CD4-positive, alpha-beta memory T cell (primary cell): ENCODE results near the gene HMGCLL1. TPM values are rescaled to one million over a fixed set of nuclear protein-coding genes. Genes with fewer than 3 reads are reported as not detected.

Source experiments
- CTCF ChIA-PET: fragments of 350-600 bp; sonication (Branson Sonifier 250); formaldehyde crosslinking; loops from one replicate; lab custom pipeline; 2021; ENCODE audit warnings: inconsistent platforms; ENCODE audit not compliant: partially characterized antibody; lab: Charles Lee
- POLR2A ChIA-PET: fragments of 350-600 bp; sonication (Branson Sonifier 250); formaldehyde crosslinking; loops from one replicate; lab custom pipeline; 2021; ENCODE audit not compliant: partially characterized antibody; lab: Charles Lee
- DNase-seq, 5 donors: peaks; one replicate each; pipeline versions ENCODE4 v3.0.0 to v3.0.0-alpha.2; 2020 to 2022; ENCODE audit warnings: mixed read lengths in 1 of 5
- H3K27ac ChIP-seq: one replicate; pipeline ENCODE4 v1.7.0; 2013; ENCODE audit warnings: low read depth, low read length
- H3K27me3 ChIP-seq: 2 replicates; pipeline ENCODE4 v1.7.0; 2013; ENCODE audit warnings: mild to moderate bottlenecking, low read length, moderate library complexity; ENCODE audit not compliant: insufficient read depth
- H3K36me3 ChIP-seq: 2 replicates; pipeline ENCODE4 v1.7.0; 2013; ENCODE audit warnings: mild to moderate bottlenecking, low read length, moderate library complexity; ENCODE audit not compliant: insufficient read depth
- H3K4me1 ChIP-seq: 2 replicates; pipeline ENCODE4 v1.7.0; 2013; ENCODE audit warnings: mild to moderate bottlenecking, low read length, moderate library complexity; ENCODE audit not compliant: insufficient read depth
- H3K4me3 ChIP-seq, 2 donors: one replicate each; pipeline ENCODE4 v1.7.0; 2013; ENCODE audit warnings: low read length in 2 of 2, mild to moderate bottlenecking in 1 of 2
- H3K9me3 ChIP-seq, 2 donors: one replicate each; pipeline ENCODE4 v1.7.0; 2013; ENCODE audit warnings: low read length in 2 of 2, control low read depth in 1 of 2; ENCODE audit not compliant: control insufficient read depth in 1 of 2
- H3K27ac Mint-ChIP-seq, 7 donors: one replicate each; pipeline ENCODE4 v1.8.0; 2020 to 2021; ENCODE audit warnings: mixed read lengths in 7 of 7, mild to moderate bottlenecking in 6 of 7, inconsistent platforms in 3 of 7, moderate library complexity in 3 of 7
- H3K27me3 Mint-ChIP-seq, 2 donors: one replicate each; pipeline ENCODE4 v1.8.0; 2020 to 2021; ENCODE audit warnings: mixed read lengths in 2 of 2
- H3K36me3 Mint-ChIP-seq, 2 donors: one replicate each; pipeline ENCODE4 v1.8.0; 2020 to 2021; ENCODE audit warnings: mixed read lengths in 2 of 2, inconsistent platforms in 1 of 2, mild to moderate bottlenecking in 1 of 2
- H3K4me1 Mint-ChIP-seq, 4 donors: one replicate each; pipeline ENCODE4 v1.8.0; 2020 to 2021; ENCODE audit warnings: mixed read lengths in 4 of 4, mild to moderate bottlenecking in 1 of 4
- H3K4me3 Mint-ChIP-seq, 8 donors: one replicate each; pipeline ENCODE4 v1.8.0; 2020 to 2021; ENCODE audit warnings: mixed read lengths in 8 of 8, mild to moderate bottlenecking in 7 of 8, moderate library complexity in 6 of 8, inconsistent platforms in 3 of 8
- H3K9me3 Mint-ChIP-seq, 8 donors: one replicate each; pipeline ENCODE4 v1.8.0; 2020 to 2021; ENCODE audit warnings: mixed read lengths in 8 of 8, mild to moderate bottlenecking in 5 of 8, inconsistent platforms in 3 of 8, moderate library complexity in 1 of 8
- intact Hi-C: fragments of 100-400 bp; cut with micrococcal nuclease; formaldehyde crosslinking; loops from one replicate; pipeline ENCODE4 v1.15.1; 2023
- polyA plus RNA-seq, 2 donors: library from polyadenylated mRNA; unstranded; fragments of 300-500 nt; fragmentation: Illumina TruSeq; gene quantifications; one replicate each; pipeline ENCODE4 v1.2.3, GENCODE V29; 2021
- total RNA-seq, 2 experiments: library from RNA; stranded (reverse); gene quantifications; one replicate each; pipeline ENCODE4 v1.2.3, GENCODE V29; 2021

The HMGCLL1 gene
- total and polyA plus RNA-seq, 4 experiments from 2014 or later: not detected

- H3K27ac Mint-ChIP-seq: no peak overlapping the region
- no peak overlapping the region for H3K4me3 Mint-ChIP-seq
- no peaks in the 10 kb centered on the region for H3K27me3 Mint-ChIP-seq
- peaks cover 6 to 44% (median 16%) of the 10 kb centered on the region in 8 donors for H3K9me3 Mint-ChIP-seq
- intact Hi-C loops: no loop called here
- no peak for DNase-seq
- ChIA-PET CTCF (no interaction called here), POLR2A (no interaction called here)
- no peaks in the 10 kb centered on the region for H3K36me3 Mint-ChIP-seq
- H3K4me1 Mint-ChIP-seq: no peaks in the 10 kb centered on the region
- Histone ChIP-seq H3K36me3 (no peaks in the 10 kb centered on the region), H3K4me3 (no peak overlapping the region), H3K9me3 (no peaks in the 10 kb centered on the region), H3K27ac (no peak overlapping the region), H3K27me3 (no peaks in the 10 kb centered on the region), H3K4me1 (no peaks in the 10 kb centered on the region)
Observed at GRCh38 chr6:55410674-55411073, 168.3 kb downstream of the HMGCLL1 start.

DNA sequence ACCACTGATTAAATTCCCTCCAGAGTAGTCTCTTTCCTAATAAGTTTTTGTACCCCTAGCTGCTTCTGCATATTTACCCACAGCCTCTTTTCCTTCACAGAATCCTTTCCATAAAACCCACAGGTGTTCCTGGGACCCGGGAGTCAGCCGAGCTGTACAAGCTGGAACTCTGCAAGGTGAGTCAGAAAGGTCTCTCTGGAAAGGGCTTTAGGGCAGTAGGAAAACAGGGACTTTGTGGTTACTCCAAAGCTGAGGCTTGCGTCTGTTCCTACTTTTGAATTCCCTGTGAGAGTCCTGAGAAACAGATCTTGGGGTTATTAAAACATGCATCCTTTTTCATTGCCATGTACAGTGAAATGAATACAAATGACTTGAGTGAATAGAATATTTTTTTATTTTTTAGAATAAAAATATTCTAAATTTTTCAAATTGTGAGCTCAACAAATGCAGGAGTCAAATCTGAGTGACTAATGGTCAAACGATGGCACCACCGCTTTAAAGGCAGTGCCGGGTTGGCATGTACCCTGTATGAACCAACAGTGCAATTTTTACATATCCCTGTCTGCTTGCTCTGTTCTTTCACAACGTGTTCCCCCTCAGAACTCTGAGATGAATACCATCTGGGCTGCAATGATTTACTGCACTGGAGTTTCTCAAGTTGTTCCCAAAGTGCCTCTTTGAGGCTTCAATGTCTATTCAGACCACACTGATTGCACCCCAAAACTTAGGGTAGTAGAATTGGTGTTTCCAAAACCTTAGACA lies 173.3 kb downstream of the HMGCLL1 start:
- Mint-ChIP-seq H3K27ac (no peak overlapping the region), H3K9me3 (peaks cover 0 to 13% (median 9%) of the 10 kb centered on the region in 8 donors), H3K4me3 (no peak overlapping the region), H3K36me3 (no peaks in the 10 kb centered on the region), H3K4me1 (no peaks in the 10 kb centered on the region), H3K27me3 (no peaks in the 10 kb centered on the region)
- Histone ChIP-seq H3K27me3 (no peaks in the 10 kb centered on the region), H3K4me1 (no peaks in the 10 kb centered on the region), H3K4me3 (no peak overlapping the region), H3K36me3 (no peaks in the 10 kb centered on the region), H3K27ac (no peak overlapping the region), H3K9me3 (peaks cover 0 to 5% of the 10 kb centered on the region in 2 donors)
- intact Hi-C loops: no loop called here
- no peak for DNase-seq
- ChIA-PET POLR2A (no interaction called here), CTCF (no interaction called here)

- no peak overlapping the region for H3K27ac Mint-ChIP-seq
Observed at GRCh38 chr6:55399351-55399750, 179.6 kb downstream of the HMGCLL1 start.

DNA sequence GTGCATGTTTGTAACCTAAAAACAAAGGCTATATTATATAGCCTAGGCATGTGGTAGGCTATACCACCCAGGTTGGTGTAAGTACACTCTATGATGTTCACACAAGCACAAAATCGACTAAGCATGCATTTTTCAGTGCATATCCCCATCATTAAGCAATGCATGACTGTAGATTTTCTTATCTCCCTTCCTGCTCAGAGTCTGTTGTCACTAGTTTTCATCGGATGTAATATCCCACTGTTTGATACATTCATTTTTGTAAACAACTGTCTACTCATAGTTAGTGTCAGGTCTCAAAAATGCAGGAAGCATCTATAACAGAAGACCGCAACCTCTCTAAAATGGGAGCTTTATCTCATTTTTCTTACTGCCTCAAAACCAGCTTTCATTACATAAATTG lies 181.0 kb downstream of the HMGCLL1 start:
- Histone ChIP-seq H3K27me3 (no peaks in the 10 kb centered on the region), H3K4me1 (no peaks in the 10 kb centered on the region), H3K27ac (no peak overlapping the region), H3K9me3 (no peaks in the 10 kb centered on the region), H3K4me3 (no peak overlapping the region), H3K36me3 (no peaks in the 10 kb centered on the region)
- Mint-ChIP-seq H3K27me3 (no peaks in the 10 kb centered on the region), H3K4me1 (no peaks in the 10 kb centered on the region), H3K27ac (no peak overlapping the region), H3K36me3 (no peaks in the 10 kb centered on the region), H3K9me3 (peaks cover 0 to 5% (median 2%) of the 10 kb centered on the region in 8 donors), H3K4me3 (no peak overlapping the region)
- no peak for DNase-seq
- ChIA-PET CTCF (no interaction called here), POLR2A (no interaction called here)
- intact Hi-C loops: no loop called here

More at GRCh38 chr6:55399351-55399750, 179.6 kb downstream of the HMGCLL1 start:
- Mint-ChIP-seq H3K36me3 (no peaks in the 10 kb centered on the region), H3K4me1 (no peaks in the 10 kb centered on the region), H3K27me3 (no peaks in the 10 kb centered on the region), H3K4me3 (no peak overlapping the region), H3K9me3 (peaks cover 0 to 5% (median 2%) of the 10 kb centered on the region in 8 donors)
- no peaks in the 10 kb centered on the region for H3K27me3 ChIP-seq
- H3K4me3 ChIP-seq: no peak overlapping the region
- H3K9me3 ChIP-seq: peaks cover 0 to 5% of the 10 kb centered on the region in 2 donors
- H3K36me3 ChIP-seq: no peaks in the 10 kb centered on the region
- H3K4me1 ChIP-seq: no peaks in the 10 kb centered on the region
- ChIA-PET POLR2A (no interaction called here), CTCF (no interaction called here)
- H3K27ac ChIP-seq: no peak overlapping the region
- intact Hi-C loops: no loop called here
- DNase-seq: no peak

DNA sequence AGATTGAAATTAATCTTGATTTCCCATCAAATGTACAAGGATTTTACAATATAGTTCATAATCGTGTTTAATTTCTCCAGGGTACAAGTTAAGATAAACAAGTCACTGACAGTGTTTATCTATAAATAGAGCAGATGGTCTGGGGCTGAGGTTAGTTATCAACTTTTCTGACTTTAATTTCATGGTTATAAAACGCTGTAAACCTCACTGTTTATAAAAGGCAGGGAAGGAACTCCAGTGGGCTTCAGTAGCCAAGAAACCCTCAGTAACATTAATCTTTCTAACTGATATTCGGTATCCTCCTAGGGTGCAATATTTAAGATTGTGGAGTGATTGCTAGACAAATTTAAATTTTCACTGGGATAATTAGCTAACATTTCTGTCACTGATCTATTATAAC lies 183.1 kb downstream of the HMGCLL1 start:
- POLR2A ChIA-PET: no interaction called here

GRCh38 chr6:55388211-55388610 lies 190.8 kb downstream of the HMGCLL1 start:
- Mint-ChIP-seq H3K36me3 (no peaks in the 10 kb centered on the region), H3K4me3 (no peak overlapping the region), H3K27ac (no peak overlapping the region), H3K27me3 (no peaks in the 10 kb centered on the region), H3K4me1 (no peaks in the 10 kb centered on the region), H3K9me3 (peaks cover 0 to 16% (median 7%) of the 10 kb centered on the region in 8 donors)
- Histone ChIP-seq H3K36me3 (no peaks in the 10 kb centered on the region), H3K27me3 (no peaks in the 10 kb centered on the region), H3K9me3 (peaks cover 0 to 4% of the 10 kb centered on the region in 2 donors), H3K4me1 (no peaks in the 10 kb centered on the region), H3K4me3 (no peak overlapping the region), H3K27ac (no peak overlapping the region)
- no peak for DNase-seq
- POLR2A ChIA-PET: no interaction called here
- CTCF ChIA-PET: no interaction called here
- intact Hi-C loops: no loop called here

More for the DNA sequence above, 183.1 kb downstream of the HMGCLL1 start:
- H3K4me3 ChIP-seq: no peak overlapping the region
- no peaks in the 10 kb centered on the region for H3K36me3 ChIP-seq
- no peak for DNase-seq
- no peaks in the 10 kb centered on the region for H3K27me3 ChIP-seq
- no peaks in the 10 kb centered on the region for H3K9me3 ChIP-seq
- Mint-ChIP-seq H3K36me3 (no peaks in the 10 kb centered on the region), H3K9me3 (peaks cover 2 to 12% (median 5%) of the 10 kb centered on the region in 8 donors), H3K4me1 (no peaks in the 10 kb centered on the region), H3K27me3 (no peaks in the 10 kb centered on the region), H3K4me3 (no peak overlapping the region), H3K27ac (no peak overlapping the region)
- CTCF ChIA-PET: no interaction called here
- H3K27ac ChIP-seq: no peak overlapping the region
- no peaks in the 10 kb centered on the region for H3K4me1 ChIP-seq
- intact Hi-C loops: no loop called here
